Fibroblast of lung (primary cell): ENCODE results near the gene GPC3.

Source experiments
- EZH2 ChIP-seq: IDR thresholded peaks from 2 replicates; pipeline ENCODE4 v1.5.1; 2012; ENCODE audit warnings: low read length, control low read depth, mild to moderate bottlenecking; ENCODE audit errors: missing control alignments
- TF ChIP-seq, protein P1 (sequence below), 2 donors: IDR thresholded peaks in 1 of 2; conservative IDR thresholded peaks in 1 of 2; 1 replicate in 1 of 2; 2 replicates in 1 of 2; pipeline ENCODE4 v1.5.1; 2011 to 2012; ENCODE audit warnings: low read length in 2 of 2, control low read depth in 1 of 2, inconsistent platforms in 1 of 2, low read depth in 1 of 2, mild to moderate bottlenecking in 1 of 2

DNA sequence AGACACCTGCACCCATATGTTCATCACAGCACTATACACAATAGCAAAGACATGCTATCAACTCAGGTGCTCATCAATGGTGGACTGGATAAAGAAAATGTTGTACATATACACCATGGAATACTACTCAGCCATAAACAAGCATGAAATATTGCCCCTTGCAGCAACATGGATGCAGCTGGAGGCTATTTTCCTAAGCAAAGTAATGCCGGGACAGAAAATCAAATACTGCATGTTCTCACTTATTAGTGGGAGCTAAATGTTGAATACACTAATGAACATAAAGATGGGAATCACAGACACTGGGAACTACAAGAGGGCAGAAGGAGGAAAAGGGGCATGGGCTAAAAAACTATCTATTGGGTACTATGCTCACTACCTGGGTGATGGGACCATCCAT lies 278.5 kb downstream of the GPC3 start:
- TF ChIP-seq, protein P1, sequence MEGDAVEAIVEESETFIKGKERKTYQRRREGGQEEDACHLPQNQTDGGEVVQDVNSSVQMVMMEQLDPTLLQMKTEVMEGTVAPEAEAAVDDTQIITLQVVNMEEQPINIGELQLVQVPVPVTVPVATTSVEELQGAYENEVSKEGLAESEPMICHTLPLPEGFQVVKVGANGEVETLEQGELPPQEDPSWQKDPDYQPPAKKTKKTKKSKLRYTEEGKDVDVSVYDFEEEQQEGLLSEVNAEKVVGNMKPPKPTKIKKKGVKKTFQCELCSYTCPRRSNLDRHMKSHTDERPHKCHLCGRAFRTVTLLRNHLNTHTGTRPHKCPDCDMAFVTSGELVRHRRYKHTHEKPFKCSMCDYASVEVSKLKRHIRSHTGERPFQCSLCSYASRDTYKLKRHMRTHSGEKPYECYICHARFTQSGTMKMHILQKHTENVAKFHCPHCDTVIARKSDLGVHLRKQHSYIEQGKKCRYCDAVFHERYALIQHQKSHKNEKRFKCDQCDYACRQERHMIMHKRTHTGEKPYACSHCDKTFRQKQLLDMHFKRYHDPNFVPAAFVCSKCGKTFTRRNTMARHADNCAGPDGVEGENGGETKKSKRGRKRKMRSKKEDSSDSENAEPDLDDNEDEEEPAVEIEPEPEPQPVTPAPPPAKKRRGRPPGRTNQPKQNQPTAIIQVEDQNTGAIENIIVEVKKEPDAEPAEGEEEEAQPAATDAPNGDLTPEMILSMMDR (conservative IDR thresholded peaks at IDR 0.05 in 1 of 2, IDR thresholded peaks at IDR 0.05 in 1 of 2; ENCODE audit: low read depth in 1 of 2, low read length in 2 of 2) = no peak
- no peak for TF ChIP-seq EZH2
